Measurements from ENCODE around the gene C9orf50.

C9orf50 gene

GRCh38 chr9:129586685-129587084, 34.2 kb downstream of the C9orf50 start:
- DNase-seq = no peak

GRCh38 chr9:129586245-129586644, 34.7 kb downstream of the C9orf50 start:
- no peak for DNase-seq

GRCh38 chr9:129585352-129585751, 35.5 kb downstream of the C9orf50 start:
- DNase-seq = no peak

DNA sequence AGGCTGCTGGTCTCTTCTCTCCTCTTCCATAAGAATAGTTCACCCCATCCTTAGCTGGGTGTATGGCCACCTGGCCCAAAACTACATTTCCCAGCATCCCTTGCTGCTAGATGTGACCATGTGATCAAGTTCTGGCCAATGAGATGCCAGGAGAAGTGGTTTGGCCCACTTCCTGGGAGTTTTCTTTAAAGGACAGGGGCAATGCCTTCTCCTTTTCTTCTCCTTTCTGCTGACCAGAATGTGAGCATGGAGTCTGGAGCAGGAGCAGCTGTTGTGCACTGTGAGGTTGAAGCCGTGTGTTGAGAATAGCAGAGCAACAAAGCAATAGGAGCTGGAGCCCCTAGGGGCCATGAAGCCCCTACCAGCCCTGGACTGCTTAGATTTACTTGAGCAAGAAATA, 36.8 kb downstream of the C9orf50 start:
- DNase-seq = no peak

- no peak for DNase-seq
Measured at GRCh38 chr9:129583308-129584038, 37.4 kb downstream of the C9orf50 start.

GRCh38 chr9:129582855-129583254, 38.0 kb downstream of the C9orf50 start:
- DNase-seq = no peak

DNA sequence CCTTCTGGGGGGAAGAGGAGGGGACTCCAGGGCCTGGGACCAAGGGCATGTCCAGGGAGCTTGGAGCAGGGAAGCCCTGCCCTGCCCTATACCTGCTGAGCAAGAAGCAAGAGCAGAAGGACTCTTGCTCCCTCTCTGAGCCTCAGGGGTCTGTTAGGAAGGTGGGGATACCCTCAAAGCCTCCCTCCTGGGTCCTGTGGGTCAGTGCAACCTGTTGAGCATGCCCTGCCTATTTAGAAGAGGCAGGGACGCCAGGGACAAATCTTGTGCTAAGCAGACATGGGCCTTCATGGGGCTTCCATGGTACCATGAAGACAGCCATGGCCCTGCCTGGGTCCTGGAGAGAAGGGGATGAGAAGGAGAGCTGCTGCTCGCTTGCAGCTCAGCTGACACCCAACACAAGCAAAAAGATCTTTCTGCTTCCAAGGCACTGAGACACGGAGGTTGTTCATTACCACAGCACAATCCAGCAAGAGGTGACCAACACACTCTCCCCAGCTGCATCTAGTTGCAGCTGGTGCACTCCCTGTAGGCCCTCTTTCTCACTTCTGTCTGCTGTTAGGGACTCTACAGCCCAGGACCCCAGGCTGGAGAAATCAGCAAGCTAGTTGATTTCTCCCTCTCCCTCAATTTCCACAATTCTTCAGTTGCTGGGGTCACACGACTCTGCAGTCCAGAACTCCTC, 39.3 kb downstream of the C9orf50 start:
- DNase-seq = no peak

DNA sequence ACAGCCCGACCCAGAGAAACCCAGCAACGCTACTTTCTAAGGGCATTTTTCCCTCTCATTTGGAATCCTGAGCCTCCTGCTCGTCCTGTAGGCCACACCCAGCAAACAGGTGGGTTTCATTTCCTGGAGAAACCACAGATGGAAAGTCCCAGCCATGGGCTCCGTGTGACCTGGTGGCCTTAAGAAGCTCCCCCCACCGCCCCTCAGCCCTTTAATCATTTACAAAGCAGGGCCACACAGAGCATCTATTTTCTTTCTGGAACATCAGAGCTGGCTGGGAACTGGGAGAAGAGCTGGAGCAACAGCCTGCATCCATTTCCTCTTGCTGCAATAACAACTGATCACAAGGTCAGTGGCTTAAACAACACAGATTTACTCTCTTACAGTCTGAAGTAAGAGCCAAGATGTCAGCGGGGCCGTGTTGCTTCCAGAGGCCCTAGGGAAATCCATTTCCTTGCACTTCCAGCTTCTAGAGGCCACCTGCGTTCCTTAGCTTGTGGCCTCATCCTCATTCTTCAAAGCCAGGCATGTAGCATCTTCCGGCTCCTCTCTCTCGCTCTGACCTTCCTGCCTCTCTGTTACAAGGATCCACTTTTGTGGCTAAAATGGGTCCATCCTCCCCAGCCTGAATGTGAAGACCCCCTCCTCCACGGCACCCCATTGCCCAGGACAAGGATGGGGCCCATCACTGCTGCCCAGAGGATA, 40.5 kb downstream of the C9orf50 start:
- no peak for DNase-seq

- no peak for DNase-seq
Measured at GRCh38 chr9:129579294-129579693, 41.6 kb downstream of the C9orf50 start.

- DNase-seq = no peak
Measured at GRCh38 chr9:129576546-129577543, 44.1 kb downstream of the C9orf50 start.

DNA sequence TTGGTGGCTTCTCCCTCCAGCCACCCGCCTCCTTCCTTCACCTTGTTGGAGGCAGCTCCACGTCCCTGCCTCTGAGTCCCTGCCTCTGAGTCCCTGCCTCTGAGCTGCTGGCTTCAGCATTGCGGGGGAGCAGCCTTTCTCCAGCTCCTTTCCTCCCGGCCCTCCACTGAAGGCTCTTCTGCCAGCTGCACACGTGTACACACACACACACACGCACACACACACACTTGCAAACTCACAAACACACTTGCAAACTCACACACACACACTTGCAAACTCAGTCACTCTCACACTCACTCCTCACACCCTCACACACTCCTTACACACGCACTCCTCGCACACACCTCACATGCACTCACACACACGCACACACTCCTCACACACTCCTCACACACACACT, 45.1 kb downstream of the C9orf50 start:
- no peak for DNase-seq

DNA sequence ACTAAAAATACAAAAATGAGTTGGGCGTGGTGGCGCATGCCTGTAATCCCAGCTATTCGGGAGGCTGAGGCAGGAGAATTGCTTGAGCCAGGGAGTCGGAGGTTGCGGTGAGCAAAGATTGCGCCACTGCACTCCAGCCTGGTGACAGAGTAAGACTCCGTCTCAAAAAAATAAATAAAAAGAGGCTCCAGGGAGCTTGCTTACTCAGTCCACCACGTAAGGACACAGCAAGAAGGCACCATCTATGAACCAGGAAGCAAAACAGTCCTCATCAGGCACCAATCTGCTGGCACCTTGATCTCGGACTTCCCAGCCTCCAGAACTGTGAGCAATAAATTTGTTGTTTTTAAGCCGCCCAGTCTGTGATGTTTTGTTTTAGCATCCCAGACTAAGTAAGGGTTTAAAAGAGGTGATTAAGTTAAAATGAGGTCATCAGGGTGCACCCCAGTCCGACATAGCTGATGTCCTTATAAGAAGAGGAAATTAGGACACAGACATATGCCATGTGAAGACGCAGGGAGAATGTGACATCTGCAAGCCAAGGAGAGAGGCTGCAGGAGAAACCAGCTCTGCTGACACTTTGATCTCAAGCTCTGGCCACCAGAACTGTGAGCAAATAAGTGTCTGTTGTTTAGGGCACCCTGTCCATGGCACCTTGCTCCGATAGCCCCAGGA, 45.9 kb downstream of the C9orf50 start:
- no peak for DNase-seq

- no peak for DNase-seq
Measured at GRCh38 chr9:129573977-129574376, 46.9 kb downstream of the C9orf50 start.

DNA sequence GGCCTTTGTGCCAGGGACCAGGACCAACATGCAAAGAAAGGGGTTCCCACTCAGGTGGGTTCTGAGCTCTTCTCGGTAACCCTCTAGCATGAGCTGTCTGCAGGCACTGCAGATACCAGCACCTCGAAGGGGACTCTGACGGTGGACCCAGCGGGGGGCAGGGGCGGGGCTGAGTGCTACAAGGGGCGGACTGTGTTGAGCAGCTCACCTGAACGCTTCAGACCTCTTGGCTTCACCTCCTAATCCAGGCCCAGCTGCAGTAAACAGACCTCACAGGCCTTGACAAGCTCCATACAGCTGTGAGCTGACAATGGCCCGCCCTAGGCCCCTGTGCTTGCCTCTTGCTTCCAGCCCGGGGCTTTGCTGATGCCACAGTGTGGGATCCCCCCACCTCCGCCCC, 48.4 kb downstream of the C9orf50 start:
- no peak for DNase-seq

DNA sequence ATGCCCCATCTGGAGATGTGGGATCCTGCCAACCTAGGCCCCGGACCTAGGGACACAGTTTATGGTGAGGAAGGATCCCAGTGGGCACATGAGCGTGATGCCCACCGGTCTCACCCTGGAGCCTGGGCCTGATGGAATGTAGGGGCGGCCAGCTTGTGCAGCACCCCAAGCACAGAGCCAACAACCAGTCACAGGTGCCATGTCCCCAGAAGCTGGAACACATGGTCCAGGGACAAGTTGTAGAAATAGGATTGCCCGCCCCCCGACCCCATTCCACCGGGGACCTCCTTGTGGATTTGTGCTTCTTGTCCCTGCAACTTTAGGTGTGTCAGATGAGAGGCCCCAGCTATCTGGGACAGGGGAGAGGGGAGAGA, 48.9 kb downstream of the C9orf50 start:
- DNase-seq = no peak

DNA sequence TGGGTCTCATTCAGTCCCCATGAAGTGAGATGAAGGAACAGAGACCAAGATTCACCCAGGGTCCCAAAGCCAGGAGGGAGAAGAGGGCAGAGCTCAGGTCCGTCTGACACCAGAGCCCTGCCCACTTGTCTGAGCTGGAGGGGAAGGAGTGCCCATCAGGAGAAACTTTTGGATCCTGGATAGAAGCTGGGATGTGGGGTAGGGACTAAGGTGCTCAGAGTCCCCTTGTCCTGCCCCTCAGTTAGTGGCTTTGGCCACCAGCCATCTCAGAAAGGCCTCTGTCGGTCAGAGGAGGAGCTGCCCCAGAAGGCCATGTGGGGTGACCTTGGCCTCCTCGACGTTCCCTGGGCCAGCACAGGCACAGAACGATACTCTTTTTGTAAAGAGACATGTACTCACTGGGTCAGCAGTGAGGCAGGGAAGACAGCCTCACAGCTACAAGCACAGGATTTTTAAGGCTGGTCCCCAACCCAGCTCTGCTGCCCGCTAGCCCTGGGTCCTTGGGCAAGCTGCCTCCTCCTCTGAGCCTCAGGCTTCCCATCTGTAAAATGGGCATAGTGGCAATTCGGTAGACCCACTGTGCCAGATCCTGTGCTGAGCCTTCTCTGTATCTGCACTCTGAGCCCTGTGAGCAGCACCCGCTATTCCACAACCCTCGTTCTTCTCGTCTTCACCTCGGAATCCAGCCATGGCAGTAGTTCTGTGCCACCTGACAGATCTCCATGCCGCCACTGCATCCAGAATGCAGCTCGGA, 49.4 kb downstream of the C9orf50 start:
- no peak for DNase-seq

DNA sequence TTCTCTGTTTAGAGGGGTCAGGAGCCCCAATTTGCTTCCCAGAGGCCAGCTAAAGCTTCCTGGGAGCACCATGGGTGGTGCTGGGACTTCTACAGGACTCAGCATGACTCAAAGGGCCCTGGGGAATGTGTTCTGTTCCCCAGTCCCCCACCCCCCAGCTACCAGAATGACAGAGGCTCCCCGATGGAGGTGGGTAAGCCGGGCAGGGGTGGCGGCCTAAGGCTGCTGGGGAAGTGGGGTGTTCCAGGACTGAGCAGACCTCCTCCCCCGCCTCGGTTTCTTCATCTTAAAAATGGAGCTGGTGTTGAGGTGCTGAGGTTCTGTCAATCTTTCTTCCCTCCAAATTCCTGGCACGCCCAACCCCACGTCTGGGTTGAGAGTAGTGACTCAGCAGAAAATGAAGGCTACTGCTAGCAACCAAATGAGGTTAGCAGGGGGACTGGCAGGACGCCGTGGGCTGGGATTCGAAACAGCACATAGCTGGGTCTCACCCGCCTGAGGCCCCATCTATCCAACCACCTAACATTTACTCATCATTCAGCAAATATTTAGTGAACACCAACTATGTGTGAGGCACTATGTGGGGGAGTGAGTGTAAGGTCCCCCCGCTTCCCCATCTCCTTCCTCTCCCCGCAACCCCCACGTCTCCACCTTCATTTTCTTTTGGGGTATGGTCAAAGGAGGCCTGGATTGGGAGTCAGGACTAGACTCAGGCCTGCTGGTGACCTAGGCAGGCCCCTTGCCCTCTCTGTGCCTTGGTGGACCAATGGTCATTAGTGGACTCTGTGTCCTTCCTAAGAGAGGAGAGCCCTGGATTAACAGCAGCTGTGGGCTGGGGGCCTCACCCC, 50.2 kb downstream of the C9orf50 start:
- DNase-seq = no peak

DNA sequence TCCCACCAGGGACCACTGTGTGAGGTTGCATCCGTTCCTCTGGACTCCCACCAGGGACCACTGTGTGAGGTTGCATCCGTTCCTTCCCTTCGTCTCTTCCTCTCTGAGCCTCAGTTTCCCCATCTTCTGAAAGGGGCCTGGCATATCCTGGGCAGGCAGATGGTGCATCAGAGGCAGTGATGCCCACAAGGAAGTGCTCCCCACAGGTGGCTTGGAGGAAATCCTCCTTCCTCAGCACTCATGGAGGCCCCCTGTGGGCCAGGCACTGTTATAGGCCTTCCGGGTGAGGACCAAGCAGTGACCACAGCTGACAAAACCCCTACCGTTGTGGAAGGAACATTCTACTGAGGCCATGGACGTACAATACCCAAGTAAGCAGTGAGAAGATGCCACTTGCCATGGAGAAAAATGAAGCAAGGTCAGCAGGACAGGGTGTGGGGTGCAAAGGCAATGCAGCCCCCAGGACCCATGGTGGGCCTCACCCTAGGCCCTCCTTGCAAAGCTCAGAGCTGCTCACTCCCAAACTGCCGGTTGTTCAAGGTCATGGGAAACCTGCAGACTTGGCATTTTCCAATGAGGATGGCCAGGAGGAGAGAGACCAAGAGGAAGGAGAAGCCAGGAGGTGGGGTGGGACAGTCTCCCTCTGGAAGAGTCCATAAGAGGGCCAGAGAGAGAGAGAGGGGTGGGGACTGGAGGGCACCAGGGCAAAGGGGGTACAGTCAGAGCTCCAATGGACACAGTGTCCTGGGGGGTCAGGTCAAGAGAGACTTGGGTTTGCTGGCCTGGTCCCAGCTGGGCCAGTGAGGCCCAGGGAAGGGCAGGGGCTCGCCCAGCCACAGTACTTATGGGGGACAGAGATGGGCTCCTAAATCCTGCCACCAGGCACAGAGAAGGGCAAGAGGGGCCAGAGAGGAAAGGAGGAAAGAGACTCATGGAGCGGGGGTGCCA, 51.1 kb downstream of the C9orf50 start:
- no peak for DNase-seq

Measured in NCI-H2227 treated with DMSO at 0.1 percent for 48 hours (cell line).